ENCODE results near the gene C6orf118. TPM values are rescaled to one million over a fixed set of nuclear protein-coding genes. Genes with fewer than 3 reads are reported as not detected.

C6orf118 gene
- total RNA-seq = not detected in 2 replicates

GRCh38 chr6:165308926-165309731 is at the start of gene C6orf118:
TSS of gene C6orf118 (minus strand) at chr6:165309605. CDS start at chr6:165309586, 19 bp downstream.

